Stimulated activated CD4-positive, alpha-beta T cell treated with anti-CD3 and anti-CD28 coated beads, Interleukin-4, amount 100 ng/mL, for 1 hour (primary cell): ENCODE measurements around the gene CD300C.
"Not testable (repeated sequence)": the region's sequence is repeated elsewhere in the genome, so short reads cannot be mapped to it uniquely, and the experiment has no call there.

ENCODE experiments used
- DNase-seq: peaks from one replicate; pipeline ENCODE4 v3.0.0-alpha.2; 2020

Gene CD300C

DNA sequence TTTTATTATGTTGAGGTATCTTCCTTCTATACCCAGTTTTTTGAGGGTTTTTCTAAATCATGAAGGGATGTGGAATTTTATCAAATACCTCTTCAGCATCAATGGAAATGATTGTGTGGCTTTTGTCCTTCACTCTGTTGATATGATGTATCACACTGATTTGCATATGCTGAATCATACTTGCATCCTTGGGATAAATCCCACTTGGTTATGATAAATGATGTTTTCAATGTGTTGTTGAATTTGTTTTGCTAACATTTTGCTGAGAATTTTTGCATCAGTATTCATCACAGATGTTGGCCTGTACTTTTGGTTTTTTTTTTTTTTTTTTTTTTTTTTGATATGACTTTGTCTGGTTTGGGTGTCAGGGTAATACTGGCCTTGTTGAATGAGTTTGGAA lies 37.8 kb downstream of the CD300C start:
- DNase-seq: no peak

DNA sequence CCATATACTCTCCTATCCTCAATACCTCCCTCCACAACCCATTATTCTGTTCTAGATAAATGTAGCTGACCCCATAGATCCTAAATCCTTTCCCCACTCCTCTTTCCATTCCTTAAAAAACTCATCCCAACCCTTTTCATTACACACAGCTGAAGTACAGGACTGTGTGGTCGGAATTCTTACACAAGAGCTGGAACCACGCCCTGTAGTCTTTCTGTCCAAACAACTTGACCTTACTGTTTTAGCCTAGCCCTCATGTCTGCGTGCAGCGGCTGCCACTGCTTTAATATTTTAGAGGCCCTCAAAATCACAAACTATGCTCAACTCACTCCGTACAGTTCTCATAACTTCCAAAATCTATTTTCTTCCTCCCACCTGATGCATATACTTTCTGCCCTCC lies 42.0 kb downstream of the CD300C start:
- DNase-seq: not testable (repeated sequence)

DNA sequence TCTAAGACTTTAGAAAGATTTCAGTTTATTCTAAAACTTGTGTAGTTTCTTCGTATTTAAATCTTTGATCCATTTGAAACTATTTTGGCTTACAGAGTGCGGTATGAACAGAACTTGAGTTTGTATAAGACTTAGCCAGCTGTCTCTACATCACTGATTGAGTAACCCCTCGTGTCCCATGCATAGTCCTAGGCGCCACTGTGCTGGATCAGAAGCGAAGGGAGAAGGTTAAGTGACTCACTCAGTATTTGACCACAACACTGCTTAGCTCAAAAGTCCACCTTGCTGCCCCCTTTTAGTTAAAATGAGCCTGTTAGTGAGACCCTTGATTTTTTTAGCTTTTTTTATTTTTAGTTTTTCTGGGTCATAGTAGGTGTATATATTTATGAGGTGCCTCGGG lies 43.1 kb downstream of the CD300C start:
- DNase-seq: no peak

DNA sequence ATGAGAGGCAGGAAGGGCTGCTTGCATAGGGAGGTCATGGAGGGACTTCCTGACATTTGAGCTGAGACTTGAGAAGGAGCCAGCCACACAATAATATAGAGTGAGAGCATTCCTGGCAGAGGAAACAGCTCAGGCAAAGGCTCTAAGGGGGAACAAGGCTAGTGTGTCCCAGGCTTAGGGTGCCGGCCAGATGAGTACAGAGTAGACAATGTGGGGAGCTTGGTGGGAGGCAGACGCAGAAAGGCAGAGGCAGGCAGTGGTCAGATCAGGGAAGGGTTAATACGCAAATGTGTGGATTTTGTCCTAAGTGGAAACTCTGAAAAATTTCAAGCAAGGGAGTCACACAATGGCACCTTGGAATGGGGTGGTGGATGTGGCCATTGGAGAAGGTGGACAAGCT lies 45.9 kb downstream of the CD300C start:
- DNase-seq: no peak

DNA sequence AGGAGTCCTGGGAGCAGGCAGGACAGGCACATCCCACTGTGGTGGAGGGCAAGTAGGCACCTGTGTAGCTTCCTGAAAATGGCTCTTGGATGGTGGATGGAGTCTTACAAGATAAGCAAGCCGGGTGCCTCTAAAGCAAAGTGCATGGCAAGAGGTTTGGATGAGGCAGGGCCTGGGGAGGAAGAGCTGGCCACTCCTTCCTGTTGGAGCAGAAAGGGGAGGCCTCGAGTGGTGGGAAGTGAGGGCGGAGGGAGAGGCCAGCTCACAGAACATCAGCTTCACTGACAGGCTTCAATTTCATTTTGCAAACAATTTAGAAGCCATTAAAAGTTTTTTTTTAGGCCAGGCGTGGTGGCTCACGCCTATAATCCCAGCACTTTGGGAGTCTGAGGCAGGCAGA lies 48.4 kb downstream of the CD300C start:
- no peak for DNase-seq

DNA sequence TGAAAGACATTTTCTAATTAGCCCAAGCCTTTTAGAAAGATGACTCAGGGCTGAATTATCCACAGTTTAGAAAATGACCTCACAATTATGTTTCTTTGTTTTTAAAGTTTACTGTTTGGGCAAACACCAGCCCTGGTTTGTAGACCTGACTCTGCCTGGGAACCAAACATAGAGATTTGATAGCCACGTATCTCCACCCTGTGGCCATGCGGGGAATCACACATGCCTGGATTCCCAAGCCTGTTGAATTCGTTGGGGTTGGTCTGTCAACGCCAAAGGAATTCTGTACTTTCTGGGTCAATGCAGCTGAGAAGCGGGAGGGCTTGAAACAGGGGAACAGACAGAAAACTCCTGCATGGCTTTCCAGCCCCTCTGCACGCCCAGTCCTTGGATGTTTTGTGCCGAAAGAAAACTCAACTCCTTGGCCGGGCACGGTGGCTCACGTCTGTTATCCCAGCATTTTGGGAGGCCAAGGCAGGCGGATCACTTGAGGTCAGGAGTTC lies 52.5 kb downstream of the CD300C start:
- peak; percentile 68 for DNase-seq

DNA sequence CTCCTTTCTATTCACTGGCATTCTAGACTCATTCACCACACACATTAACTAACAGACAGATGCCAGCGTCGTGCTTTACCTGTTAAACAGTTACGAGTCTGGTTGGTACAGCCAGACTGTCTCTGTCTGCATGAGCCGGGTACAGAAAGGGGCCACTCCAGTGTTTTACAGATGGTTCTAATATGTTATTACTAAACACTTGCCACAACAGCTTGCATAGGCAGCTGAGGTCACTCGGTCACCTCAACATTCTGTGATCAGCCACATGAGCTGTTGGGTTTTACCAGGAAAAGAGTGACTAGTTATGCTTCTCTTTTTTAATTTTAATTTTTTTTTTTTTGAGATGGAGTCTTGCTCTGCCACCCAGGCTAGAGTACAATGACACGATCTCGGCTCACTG lies 54.3 kb downstream of the CD300C start:
- no peak for DNase-seq
